Measurements from ENCODE around the gene TXNDC12.

Gene TXNDC12

GRCh38 chr1:51990478-51990965 is 64.5 kb downstream of the TXNDC12 start, which contains the start of gene RAB3B:
RAB3B (minus strand) TSS chr1:51990700; CDS start chr1:51977117, 13,583 bp downstream.
- no peak for DNase-seq

GRCh38 chr1:51989582-51990477 is 65.2 kb downstream of the TXNDC12 start:
- no peak for DNase-seq

GRCh38 chr1:51988254-51988653 is 66.7 kb downstream of the TXNDC12 start:
- no peak for DNase-seq

- no peak for DNase-seq
Measured at GRCh38 chr1:51986718-51987117, 68.3 kb downstream of the TXNDC12 start.

GRCh38 chr1:51982161-51982560 is 72.8 kb downstream of the TXNDC12 start:
- no peak for DNase-seq

GRCh38 chr1:51981555-51981954 is 73.4 kb downstream of the TXNDC12 start:
- DNase-seq = no peak

- DNase-seq = no peak
Measured at GRCh38 chr1:51978099-51978498, 76.9 kb downstream of the TXNDC12 start.

GRCh38 chr1:51976846-51977602 is 78.0 kb downstream of the TXNDC12 start:
- no peak for DNase-seq

GRCh38 chr1:51973587-51974474 is 81.2 kb downstream of the TXNDC12 start:
- DNase-seq = no peak
